ENCODE data around the gene NPBWR2.

The NPBWR2 gene

DNA sequence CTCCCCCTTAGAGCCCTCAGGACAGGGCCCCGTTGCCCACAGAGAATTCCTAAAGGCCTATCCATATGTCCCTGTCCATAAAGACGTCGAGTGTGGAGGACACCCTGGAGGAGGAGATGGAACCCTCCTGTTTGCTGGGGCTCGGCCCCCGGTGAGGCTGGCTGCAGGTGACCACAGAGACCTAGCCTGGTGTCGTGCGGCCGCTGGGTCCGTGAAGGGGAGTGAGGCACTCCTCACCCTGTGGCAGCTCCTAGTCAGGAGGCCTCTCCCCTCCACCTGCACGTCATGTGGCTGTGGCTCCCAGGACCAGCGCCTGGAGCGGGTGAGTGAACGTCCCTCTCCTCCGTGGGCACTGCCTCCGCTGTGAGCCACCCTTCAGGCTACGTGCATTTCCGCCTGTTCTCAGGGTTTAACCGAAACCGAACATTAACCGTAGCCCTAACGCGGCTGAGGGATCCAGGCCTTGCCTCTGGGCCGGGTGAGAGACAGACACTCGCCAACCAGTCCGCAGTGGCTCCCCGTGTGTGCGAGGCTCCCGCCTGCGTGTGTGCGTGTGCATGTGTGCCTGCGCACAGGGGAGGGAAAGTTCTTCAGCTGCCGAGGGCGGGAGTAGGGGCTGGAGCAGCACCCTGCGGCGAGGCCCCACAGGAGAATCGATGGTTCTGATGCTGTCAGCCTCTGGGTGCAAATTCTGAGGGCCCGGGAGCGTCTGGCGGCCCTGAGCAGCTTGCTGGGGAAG lies 50.3 kb downstream of the NPBWR2 start:
- no peak for DNase-seq (ENCODE audit: low read depth)

DNA sequence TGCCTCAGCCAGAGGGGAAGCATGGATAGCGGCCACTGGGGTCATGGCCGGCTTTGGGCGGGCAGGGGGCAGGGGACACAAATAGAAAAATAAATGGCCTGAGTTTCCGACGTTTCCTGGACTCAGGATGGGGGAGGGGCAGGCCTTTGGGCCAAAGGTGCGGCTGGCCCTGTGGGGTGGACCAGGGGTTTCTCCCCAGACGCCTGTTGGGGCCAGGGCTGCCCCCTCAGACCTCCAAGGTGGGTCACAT lies 50.8 kb downstream of the NPBWR2 start:
- no peak for DNase-seq (ENCODE audit: low read depth)

GRCh38 chr20:64055893-64056638 lies 51.3 kb downstream of the NPBWR2 start:
- no peak for DNase-seq (ENCODE audit: low read depth)

DNA sequence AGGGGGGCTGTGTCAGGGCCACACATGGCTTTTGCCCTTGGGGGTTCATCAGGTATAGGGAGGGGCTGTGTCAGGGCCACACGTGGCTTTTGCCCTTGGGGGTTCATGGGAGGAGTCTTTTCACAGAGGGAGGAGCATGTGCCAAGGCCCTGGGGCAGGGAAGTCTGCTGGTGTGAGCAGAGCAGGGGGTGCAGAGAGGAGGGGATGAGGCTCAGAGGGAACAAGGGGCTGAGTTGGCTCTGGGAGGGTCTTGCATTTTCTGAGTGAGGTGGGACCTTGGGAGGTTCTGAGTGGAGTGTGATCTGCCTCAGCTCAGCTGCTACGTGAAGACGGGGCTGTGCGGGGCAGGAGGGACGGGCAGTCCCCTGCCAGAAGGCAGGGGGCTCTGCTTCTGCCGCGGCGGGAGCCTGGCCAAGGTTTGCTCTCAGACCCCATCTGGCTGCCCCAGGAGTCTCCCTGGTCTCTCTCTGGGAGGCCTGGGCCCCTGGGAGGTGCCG lies 51.9 kb downstream of the NPBWR2 start:
- DNase-seq (ENCODE audit: low read depth) = no peak

DNA sequence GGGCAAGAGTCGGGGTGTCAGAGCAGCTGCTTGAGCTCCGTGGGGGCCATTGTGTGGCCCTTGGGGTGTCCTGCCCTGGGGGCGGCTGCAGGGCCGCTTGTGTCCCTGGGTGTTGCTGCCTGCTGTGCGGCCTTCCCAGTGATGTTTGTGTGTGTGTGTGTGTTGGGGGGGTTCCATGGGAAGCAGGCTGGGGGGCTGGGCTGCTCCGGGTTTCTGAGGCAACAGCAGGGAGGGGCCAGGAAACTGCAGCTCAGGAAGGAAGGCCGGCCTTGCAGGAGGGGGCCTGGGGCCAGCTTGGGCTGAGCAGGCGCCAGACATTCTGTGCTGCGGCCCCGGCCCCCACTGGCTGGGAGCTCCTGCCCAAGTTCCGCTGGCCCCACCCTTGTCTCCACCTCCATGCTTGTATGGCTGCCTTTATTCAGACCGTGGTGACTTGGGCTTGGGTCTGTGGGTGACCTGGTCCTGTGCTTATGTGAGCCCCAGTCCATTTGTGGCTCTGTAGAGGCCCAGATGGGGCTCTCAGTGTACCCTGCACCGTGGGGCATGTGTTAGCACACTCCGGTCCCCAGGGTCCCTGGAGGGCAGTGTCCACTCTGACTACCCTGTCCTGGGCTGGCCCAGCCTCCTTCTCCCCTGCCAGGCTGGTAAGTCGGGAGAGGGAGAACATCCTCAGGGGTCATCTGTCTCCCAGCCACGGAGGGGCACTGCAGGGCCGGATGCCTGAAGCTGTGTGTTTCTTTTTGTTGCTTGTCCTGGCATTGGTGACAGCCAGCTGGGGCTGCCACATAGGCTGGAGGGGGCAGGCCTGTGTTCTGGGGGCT lies 53.3 kb downstream of the NPBWR2 start:
- DNase-seq (ENCODE audit: low read depth) = no peak

Measured in GM04504 (cell line).